Measurements from ENCODE around the gene BDH1.

The BDH1 gene

GRCh38 chr3:197460639-197461038 is 95.1 kb downstream of the BDH1 start:
- DNase-seq (ENCODE audit: low read depth) = no peak

- DNase-seq (ENCODE audit: low read depth) = no peak
These were observed 95.8 kb downstream of the BDH1 start for GRCh38 chr3:197460002-197460401.

All from activated gamma-delta T cell treated with anti-CD3 and anti-CD28 coated beads, Interleukin-2, amount 50 U/mL, for 16 hours (primary cell).